H1 (cell line): Measurements from ENCODE around the gene SLC25A30. TPM values are rescaled to one million over a fixed set of nuclear protein-coding genes. Genes with fewer than 3 reads are reported as not detected.

Source experiments
- CTCF ChIA-PET: fragments of 300-600 bp; sonication (Branson Sonifier 250); formaldehyde crosslinking; loops from one replicate; lab custom pipeline; 2021; ENCODE audit not compliant: partially characterized antibody; lab: Charles Lee
- POLR2A ChIA-PET: fragments of 300-600 bp; sonication (Branson Sonifier 250); formaldehyde crosslinking; loops from one replicate; lab custom pipeline; 2021; ENCODE audit warnings: inconsistent platforms; ENCODE audit not compliant: partially characterized antibody; lab: Charles Lee
- DNase-seq, 2 experiments: peaks; one replicate each; pipeline versions ENCODE4 v3.0.0 to v3.0.0-alpha.2; 2010 to 2022; ENCODE audit warnings: low spot score in 2 of 2, low read depth in 1 of 2, mixed read lengths in 1 of 2
- FAIRE-seq: peaks from 2 replicates; lab custom pipeline; 2011; peaks lifted over from hg19 to GRCh38; lab: Jason Lieb, UNC
- H2AFZ ChIP-seq: 2 replicates; pipeline ENCODE4 v1.8.1; 2012; ENCODE audit warnings: low read length, inconsistent platforms
- H2AK5ac ChIP-seq: 2 replicates; pipeline ENCODE4 v1.6.1; 2013; ENCODE audit warnings: low read depth, low read length
- H2BK120ac ChIP-seq: replicated peaks from 2 replicates; pipeline ENCODE3; 2013; ENCODE audit warnings: low read depth, low read length, inconsistent platforms
- H2BK12ac ChIP-seq: 2 replicates; pipeline ENCODE4 v1.6.1; 2013; ENCODE audit warnings: low read depth, low read length
- H2BK15ac ChIP-seq: 2 replicates; pipeline ENCODE4 v1.6.1; 2013; ENCODE audit warnings: low read length
- H2BK20ac ChIP-seq: 2 replicates; pipeline ENCODE4 v1.6.1; 2013; ENCODE audit warnings: low read length
- H2BK5ac ChIP-seq: 2 replicates; pipeline ENCODE4 v1.6.1; 2013; ENCODE audit warnings: low read depth, low read length
- H3K14ac ChIP-seq: 2 replicates; pipeline ENCODE4 v1.6.1; 2013; ENCODE audit warnings: inconsistent platforms; ENCODE audit not compliant: insufficient read length
- H3K18ac ChIP-seq: 2 replicates; pipeline ENCODE4 v1.6.1; 2013; ENCODE audit warnings: low read length; ENCODE audit errors: extremely low read depth
- H3K23ac ChIP-seq: 2 replicates; pipeline ENCODE4 v1.6.1; 2013; ENCODE audit warnings: inconsistent platforms; ENCODE audit not compliant: insufficient read length
- H3K23me2 ChIP-seq: 2 replicates; pipeline ENCODE4 v1.6.1; 2013; ENCODE audit warnings: low read depth, low read length
- H3K27ac ChIP-seq: 2 replicates; pipeline ENCODE4 v1.6.1; 2011; ENCODE audit warnings: low read depth, low read length, inconsistent platforms
- H3K27me3 ChIP-seq, 4 experiments: replicated peaks in 1 of 4; 1 replicate in 1 of 4; 2 replicates in 3 of 4; pipeline versions ENCODE4 v1.6.1 to v1.8.1; 2011 to 2013; ENCODE audit warnings: low read length in 3 of 4, mild to moderate bottlenecking in 3 of 4, inconsistent platforms in 2 of 4, mixed read lengths in 2 of 4, moderate library complexity in 1 of 4; ENCODE audit not compliant: control insufficient read depth in 3 of 4, insufficient read depth in 3 of 4; ENCODE audit errors: extremely low read depth in 1 of 4
- H3K36me3 ChIP-seq, 4 experiments: 2 replicates each; pipeline versions ENCODE4 v1.6.1 to v1.8.1; 2011 to 2013; ENCODE audit warnings: mild to moderate bottlenecking in 4 of 4, low read length in 3 of 4, moderate library complexity in 2 of 4, control low read depth in 1 of 4, inconsistent platforms in 1 of 4; ENCODE audit not compliant: insufficient read depth in 4 of 4, control insufficient read depth in 2 of 4
- H3K4ac ChIP-seq: replicated peaks from 2 replicates; pipeline ENCODE3; 2013; ENCODE audit warnings: low read length, low read depth, mixed read lengths, inconsistent platforms; ENCODE audit not compliant: insufficient read length
- H3K4me1 ChIP-seq, 4 experiments: replicated peaks in 1 of 4; 1 replicate in 1 of 4; 2 replicates in 3 of 4; pipeline versions ENCODE4 v1.6.1 to v1.8.1; 2011 to 2013; ENCODE audit warnings: low read length in 3 of 4, inconsistent platforms in 2 of 4, mixed read lengths in 1 of 4; ENCODE audit not compliant: insufficient read depth in 4 of 4, control insufficient read depth in 3 of 4
- H3K4me2 ChIP-seq, 2 experiments: 2 replicates each; pipeline versions ENCODE4 v1.6.1 to v1.8.1; 2011 to 2013; ENCODE audit warnings: low read depth in 2 of 2, low read length in 2 of 2, control low read depth in 1 of 2, inconsistent platforms in 1 of 2, mild to moderate bottlenecking in 1 of 2; ENCODE audit not compliant: insufficient read depth in 1 of 2
- H3K4me3 ChIP-seq, 4 experiments: fragments of 200-600, 300-600 bp in 1 of 4; sonication (generic), shearing (Covaris generic), sonication (Bioruptor Twin) in 1 of 4; 2 replicates each; pipeline versions ENCODE4 v1.5.1 to v1.8.1; 2011 to 2016; ENCODE audit warnings: low read length in 4 of 4, low read depth in 3 of 4, control low read depth in 2 of 4, inconsistent platforms in 2 of 4, mild to moderate bottlenecking in 2 of 4, mixed read lengths in 1 of 4, moderate library complexity in 1 of 4; ENCODE audit not compliant: insufficient read depth in 2 of 4; ENCODE audit errors: extremely low read depth in 1 of 4
- H3K56ac ChIP-seq: replicated peaks from 2 replicates; pipeline ENCODE3; 2013; ENCODE audit warnings: low read depth, mild to moderate bottlenecking, mixed read lengths, low read length, inconsistent platforms; ENCODE audit not compliant: insufficient read length
- H3K79me1 ChIP-seq: 2 replicates; pipeline ENCODE4 v1.6.1; 2013; ENCODE audit warnings: low read depth, low read length, control low read depth
- H3K79me2 ChIP-seq, 2 experiments: 2 replicates each; pipeline versions ENCODE4 v1.6.1 to v1.8.1; 2012 to 2013; ENCODE audit warnings: low read length in 2 of 2, mild to moderate bottlenecking in 2 of 2, inconsistent platforms in 1 of 2; ENCODE audit not compliant: insufficient read depth in 2 of 2, control insufficient read depth in 1 of 2
- H3K9ac ChIP-seq, 4 experiments: replicated peaks in 1 of 4; 1 replicate in 1 of 4; 2 replicates in 3 of 4; pipeline versions ENCODE4 v1.6.1 to v1.8.1; 2011 to 2013; ENCODE audit warnings: low read depth in 3 of 4, low read length in 3 of 4, control low read depth in 2 of 4, mild to moderate bottlenecking in 2 of 4, moderate library complexity in 2 of 4, inconsistent platforms in 1 of 4; ENCODE audit errors: extremely low read depth in 1 of 4
- H3K9me3 ChIP-seq, 2 experiments: 2 replicates each; pipeline versions ENCODE4 v1.6.1 to v1.8.1; 2012 to 2013; ENCODE audit warnings: mild to moderate bottlenecking in 2 of 2, moderate library complexity in 2 of 2, control low read depth in 1 of 2, inconsistent platforms in 1 of 2, low read depth in 1 of 2, low read length in 1 of 2, mixed read lengths in 1 of 2; ENCODE audit not compliant: insufficient read depth in 2 of 2
- H4K20me1 ChIP-seq, 2 experiments: replicated peaks in 1 of 2; 2 replicates each; pipeline versions ENCODE3 to v1.8.1; 2011 to 2013; ENCODE audit warnings: inconsistent platforms in 2 of 2, low read length in 2 of 2, mild to moderate bottlenecking in 1 of 2; ENCODE audit not compliant: insufficient read depth in 2 of 2, control insufficient read depth in 1 of 2
- H4K5ac ChIP-seq: 2 replicates; pipeline ENCODE4 v1.6.1; 2013; ENCODE audit warnings: low read length, low read depth, mixed read lengths, inconsistent platforms; ENCODE audit not compliant: insufficient read length
- H4K8ac ChIP-seq: 2 replicates; pipeline ENCODE4 v1.8.0; 2013; ENCODE audit warnings: mild to moderate bottlenecking, moderate library complexity, low read length, inconsistent platforms; ENCODE audit not compliant: insufficient read depth; ENCODE audit errors: extremely low read depth
- H4K91ac ChIP-seq: replicated peaks from 2 replicates; pipeline ENCODE3; 2013; ENCODE audit warnings: low read length, mixed read lengths, inconsistent platforms; ENCODE audit not compliant: insufficient read length
- ATF2 ChIP-seq: IDR thresholded peaks from 2 replicates; pipeline ENCODE4 v1.6.1; 2012; ENCODE audit warnings: low read length, inconsistent platforms
- CBX5 ChIP-seq: fragments of 300-800, 300-1000 bp; sonication (generic); IDR thresholded peaks from 2 replicates; pipeline ENCODE4 v1.7.1; 2016; ENCODE audit warnings: antibody characterized with exemption, low read length, low read depth
- CHD1 ChIP-seq: IDR thresholded peaks from 2 replicates; pipeline ENCODE4 v1.6.1; 2012; ENCODE audit warnings: low read depth, low read length, improper control_type of control experiment
- GABPA ChIP-seq: IDR thresholded peaks from 2 replicates; pipeline ENCODE4 v1.6.1; 2011; ENCODE audit warnings: mild to moderate bottlenecking, low read length, moderate library complexity, borderline replicate concordance; ENCODE audit not compliant: insufficient read depth
- SRF ChIP-seq: IDR thresholded peaks from 2 replicates; pipeline ENCODE4 v1.6.1; 2011; ENCODE audit warnings: mild to moderate bottlenecking, low read depth, low read length, moderate library complexity
- TEAD4 ChIP-seq: IDR thresholded peaks from 2 replicates; pipeline ENCODE4 v1.6.1; 2012; ENCODE audit warnings: low read depth, low read length, inconsistent platforms, mixed read lengths
- WGBS, 2 experiments: shearing (Covaris generic) in 1 of 2; methylation state at CpG; one replicate each; pipeline versions ENCODE4 v1.1.6 to v1.1.7; 2013 to 2015; ENCODE audit warnings: low lambda C conversion rate in 2 of 2, mixed read lengths in 2 of 2, inconsistent platforms in 1 of 2, low coverage in 1 of 2, missing lambda C conversion rate in 1 of 2; ENCODE audit not compliant: insufficient replicate concordance in 2 of 2, insufficient coverage in 1 of 2, insufficient read length in 1 of 2; ENCODE audit errors: extremely low coverage in 1 of 2, missing lambda C conversion rate in 1 of 2; 5-methylcytosine and 5-hydroxymethylcytosine counted together
- polyA plus RNA-seq, 7 experiments: library from polyadenylated mRNA; depleted of rRNA in 3 of 7; stranded (reverse) in 5 of 7; unstranded in 2 of 7; fragments of >200 nt in 5 of 7; fragments of 200-250 nt in 2 of 7; gene quantifications; 1 replicate in 5 of 7; 2 replicates in 1 of 7; 4 replicates in 1 of 7; pipeline versions ENCODE4 v1.2.1 to v1.2.3, GENCODE V29; 2011 to 2013; ENCODE audit warnings: missing spikeins in 2 of 7, mixed read lengths in 2 of 7
- total RNA-seq: library from RNA; stranded (reverse); fragmentation: NEBNext Ultra II Directional; extraction: Animal tissue kit (Norgen Biotek cat#: 25700); gene quantifications from 2 replicates; pipeline ENCODE4 v1.2.1, GENCODE V29; 2021
- TF ChIP-seq, protein P1 (sequence below): IDR thresholded peaks from 2 replicates; pipeline ENCODE4 v1.6.1; 2011; ENCODE audit warnings: low read depth, mild to moderate bottlenecking, low read length; ENCODE audit not compliant: insufficient read depth

SLC25A30 gene
- total and polyA plus RNA-seq, 2 of the 8 experiments (the other 6 are each of a cell fraction or from before 2014, with no cell fraction given): 2.1 to 8.7 TPM

- no peak overlapping the region for H2BK5ac ChIP-seq
- H2BK12ac ChIP-seq: no peak overlapping the region
- ChIA-PET CTCF (interaction anchor here (0.6 to 7.6 kb wide), 4 partner anchors 7 to 1363 kb away, joined by 3 to 34 read pairs (median 4); no protein-coding TSS in a partner anchor), POLR2A (interaction anchor here (15.0 kb wide), 1 partner anchor 9 kb away, joined by 138 read pairs; the partner anchor contains the start of gene TPT1)
- no peak overlapping the region for H4K91ac ChIP-seq
- no peak overlapping the region for H2BK15ac ChIP-seq
- H2BK20ac ChIP-seq: no peak overlapping the region
- H3K79me1 ChIP-seq: no peaks in the 10 kb centered on the region
- no peaks in the 10 kb centered on the region for H3K23me2 ChIP-seq
- no peak overlapping the region for H2AFZ ChIP-seq
- peaks cover 2 to 28% (median 7%) of the 10 kb centered on the region in 4 experiments; a peak in 7 of 8 replicates for H3K36me3 ChIP-seq
- H2BK120ac ChIP-seq: no peak overlapping the region
- H3K27ac ChIP-seq: no peak overlapping the region
- no peaks in the 10 kb centered on the region for H3K4me1 ChIP-seq
- H3K9me3 ChIP-seq: no peaks in the 10 kb centered on the region
- no peak overlapping the region for H2AK5ac ChIP-seq
- no peaks in the 10 kb centered on the region for H3K27me3 ChIP-seq
- no peak overlapping the region for H3K18ac ChIP-seq
- H3K56ac ChIP-seq: no peak overlapping the region
- DNase-seq (no peak), FAIRE-seq (no peak)
- no peak overlapping the region for H3K23ac ChIP-seq
- 97% methylated on average over 2 of the region's 2 CpGs; no CpG with 5 or more reads in 1 of the 2 experiments for WGBS, 2 experiments
- no peak overlapping the region for H4K8ac ChIP-seq
- H3K9ac ChIP-seq: no peak overlapping the region
- H3K79me2 ChIP-seq: no peaks in the 10 kb centered on the region
- H3K14ac ChIP-seq: no peak overlapping the region
- H4K5ac ChIP-seq: no peak overlapping the region
- no peak overlapping the region for H3K4me3 ChIP-seq
- H3K4ac ChIP-seq: no peak overlapping the region
- no peak overlapping the region for H3K4me2 ChIP-seq
- no peaks in the 10 kb centered on the region for H4K20me1 ChIP-seq
- TF ChIP-seq GABPA: no peak
- no peak for TF ChIP-seq ATF2
- no peak for TF ChIP-seq CHD1
- no peak for TF ChIP-seq SRF
- TF ChIP-seq, protein P1, sequence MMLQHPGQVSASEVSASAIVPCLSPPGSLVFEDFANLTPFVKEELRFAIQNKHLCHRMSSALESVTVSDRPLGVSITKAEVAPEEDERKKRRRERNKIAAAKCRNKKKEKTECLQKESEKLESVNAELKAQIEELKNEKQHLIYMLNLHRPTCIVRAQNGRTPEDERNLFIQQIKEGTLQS: no peak
- no peak for TF ChIP-seq TEAD4
- TF ChIP-seq CBX5: no peak
Measured at GRCh38 chr13:45349438-45349837, 68.7 kb downstream of the SLC25A30 start.
